Endothelial cell of umbilical vein (primary cell): ENCODE measurements around the gene CACNA1F. TPM values are rescaled to one million over a fixed set of nuclear protein-coding genes. Genes with fewer than 3 reads are reported as not detected.
A peak's percentile ranks its signal among the peaks of the same experiment; 100 is the strongest.

Source experiments
- BruUV-seq: library from RNA; stranded (reverse); fragments of 400-500 nt; replicated peaks from 2 replicates; lab custom pipeline; 2021; lab: Mats Ljungman, UMichigan
- CTCF ChIA-PET: fragments of 300-600, 350-600 bp; sonication (Branson Sonifier 250); formaldehyde crosslinking; loops from one replicate; lab custom pipeline; 2021; ENCODE audit warnings: antibody characterized with exemption, inconsistent platforms; lab: Charles Lee
- POLR2A ChIA-PET: fragments of 300-600, 350-600 bp; sonication (Branson Sonifier 250); formaldehyde crosslinking; loops from one replicate; lab custom pipeline; 2021; ENCODE audit warnings: antibody characterized with exemption, inconsistent platforms; lab: Charles Lee
- DNase-seq: peaks from one replicate; pipeline ENCODE4 v3.0.0-alpha.2; 2011; ENCODE audit warnings: low read depth, low spot score
- FAIRE-seq: peaks from 2 replicates; lab custom pipeline; 2011; peaks lifted over from hg19 to GRCh38; lab: Jason Lieb, UNC
- H2AFZ ChIP-seq: 2 replicates; pipeline ENCODE4 v1.6.0; 2012; ENCODE audit warnings: low read depth, low read length, control low read depth, inconsistent platforms
- H3K27ac ChIP-seq: 2 replicates; pipeline ENCODE4 v1.5.1; 2011; ENCODE audit warnings: low read depth, mild to moderate bottlenecking, control low read depth, low read length, moderate library complexity; ENCODE audit not compliant: insufficient read depth
- H3K27me3 ChIP-seq, 2 experiments: 2 replicates each; pipeline versions ENCODE4 v1.6.0 to v1.6.1; 2011; ENCODE audit warnings: low read length in 2 of 2, mixed read lengths in 1 of 2; ENCODE audit not compliant: control insufficient read depth in 2 of 2, insufficient read depth in 2 of 2
- H3K36me3 ChIP-seq, 2 experiments: 2 replicates in 1 of 2; 3 replicates in 1 of 2; pipeline ENCODE4 v1.5.1; 2011; ENCODE audit warnings: low read length in 2 of 2, mild to moderate bottlenecking in 1 of 2, moderate library complexity in 1 of 2; ENCODE audit not compliant: control insufficient read depth in 2 of 2, insufficient read depth in 2 of 2; ENCODE audit errors: extremely low read depth in 1 of 2
- H3K4me1 ChIP-seq: 3 replicates; pipeline ENCODE4 v1.5.1; 2011; ENCODE audit warnings: mild to moderate bottlenecking, low read length; ENCODE audit not compliant: control insufficient read depth, insufficient read depth; ENCODE audit errors: extremely low read depth
- H3K4me2 ChIP-seq: 2 replicates; pipeline ENCODE4 v1.6.1; 2011; ENCODE audit warnings: low read length, control low read depth, mixed read lengths; ENCODE audit not compliant: insufficient read depth
- H3K4me3 ChIP-seq, 3 experiments: fragments of 200-600 bp in 1 of 3; sonication (generic), shearing (Covaris generic) in 1 of 3; replicated peaks in 1 of 3; 2 replicates each; pipeline ENCODE4 v1.5.1; 2011 to 2016; ENCODE audit warnings: control low read depth in 3 of 3, low read length in 3 of 3, mild to moderate bottlenecking in 2 of 3, inconsistent platforms in 1 of 3, low read depth in 1 of 3, moderate library complexity in 1 of 3; ENCODE audit not compliant: insufficient read depth in 1 of 3
- H3K79me2 ChIP-seq: 2 replicates; pipeline ENCODE4 v1.6.0; 2012; ENCODE audit warnings: low read length, inconsistent platforms; ENCODE audit not compliant: control insufficient read depth, insufficient read depth
- H3K9ac ChIP-seq: replicated peaks from 2 replicates; pipeline ENCODE3; 2011; ENCODE audit warnings: low read length, control low read depth; ENCODE audit not compliant: insufficient read depth; ENCODE audit errors: extremely low read depth
- H3K9me1 ChIP-seq: replicated peaks from 3 replicates; pipeline ENCODE4 v1.6.0; 2011; ENCODE audit warnings: mild to moderate bottlenecking, low read length; ENCODE audit not compliant: control insufficient read depth, insufficient read depth; ENCODE audit errors: extremely low read depth
- H3K9me3 ChIP-seq: replicated peaks from 2 replicates; pipeline ENCODE4 v1.5.1; 2012; ENCODE audit warnings: low read length, inconsistent platforms; ENCODE audit not compliant: control insufficient read depth, insufficient read depth
- H4K20me1 ChIP-seq: replicated peaks from 2 replicates; pipeline ENCODE3; 2011; ENCODE audit warnings: mild to moderate bottlenecking, low read length; ENCODE audit not compliant: control insufficient read depth, insufficient read depth; ENCODE audit errors: extremely low read depth
- EZH2 ChIP-seq: IDR thresholded peaks from 2 replicates; pipeline ENCODE4 v1.6.1; 2012; ENCODE audit warnings: borderline replicate concordance, low read depth, mild to moderate bottlenecking, moderate library complexity, low read length, inconsistent platforms; ENCODE audit not compliant: severe bottlenecking
- FOS ChIP-seq: IDR thresholded peaks from 2 replicates; pipeline ENCODE4 v1.6.1; 2011; ENCODE audit warnings: mild to moderate bottlenecking, low read length, moderate library complexity, borderline replicate concordance; ENCODE audit not compliant: insufficient read depth
- GATA2 ChIP-seq: IDR thresholded peaks from 2 replicates; pipeline ENCODE4 v1.7.0; 2011; ENCODE audit warnings: low read depth, mild to moderate bottlenecking, moderate library complexity, mixed read lengths, low read length; ENCODE audit not compliant: insufficient read length, insufficient read depth
- JUN ChIP-seq: IDR thresholded peaks from 2 replicates; pipeline ENCODE4 v1.6.1; 2011; ENCODE audit warnings: borderline replicate concordance, low read depth; ENCODE audit not compliant: insufficient read length, insufficient read depth
- MYC ChIP-seq: IDR thresholded peaks from one replicate; pipeline ENCODE4 v1.6.1; 2011; ENCODE audit warnings: mild to moderate bottlenecking, low read depth, low read length
- POLR2A ChIP-seq: IDR thresholded peaks from 2 replicates; pipeline ENCODE4 v1.6.1; 2012; ENCODE audit warnings: low read depth, mild to moderate bottlenecking, control low read depth, low read length
- dilution Hi-C: fragments of 300-500 bp; cut with MboI; formaldehyde crosslinking; loops from one replicate; pipeline ENCODE4 v1.15.0; 2019; ENCODE audit warnings: low sequenced_read_pairs; ENCODE audit not compliant: extremely low pct_ligation_motif_present
- intact Hi-C: fragments of 100-400 bp; cut with micrococcal nuclease; formaldehyde crosslinking; loops from one replicate; pipeline ENCODE4 v1.10.0; 2022
- polyA plus RNA-seq, 4 experiments: library from polyadenylated mRNA; depleted of rRNA in 3 of 4; stranded (reverse) in 3 of 4; unstranded in 1 of 4; fragments of >200 nt; gene quantifications; 2 replicates each; pipeline versions ENCODE4 v1.2.1 to v1.2.3, GENCODE V29; 2011 to 2012; ENCODE audit warnings: missing spikeins in 1 of 4
- total RNA-seq: library from RNA; stranded (reverse); gene quantifications from 2 replicates; pipeline ENCODE4 v1.2.3, GENCODE V29; 2021
- TF ChIP-seq, protein P1 (sequence below), 2 donors: IDR thresholded peaks; 1 replicate in 1 of 2; 2 replicates in 1 of 2; pipeline ENCODE4 v1.5.1; 2011; ENCODE audit warnings: low read length in 2 of 2, mild to moderate bottlenecking in 2 of 2, moderate library complexity in 2 of 2, control low read depth in 1 of 2, inconsistent platforms in 1 of 2, low read depth in 1 of 2; ENCODE audit not compliant: insufficient read depth in 1 of 2; ENCODE audit errors: extremely low read depth in 1 of 2

Gene CACNA1F
- total and polyA plus RNA-seq, 2 donors (not counting 3 experiments of a cell fraction or from before 2014, with no cell fraction given) = not detected

DNA sequence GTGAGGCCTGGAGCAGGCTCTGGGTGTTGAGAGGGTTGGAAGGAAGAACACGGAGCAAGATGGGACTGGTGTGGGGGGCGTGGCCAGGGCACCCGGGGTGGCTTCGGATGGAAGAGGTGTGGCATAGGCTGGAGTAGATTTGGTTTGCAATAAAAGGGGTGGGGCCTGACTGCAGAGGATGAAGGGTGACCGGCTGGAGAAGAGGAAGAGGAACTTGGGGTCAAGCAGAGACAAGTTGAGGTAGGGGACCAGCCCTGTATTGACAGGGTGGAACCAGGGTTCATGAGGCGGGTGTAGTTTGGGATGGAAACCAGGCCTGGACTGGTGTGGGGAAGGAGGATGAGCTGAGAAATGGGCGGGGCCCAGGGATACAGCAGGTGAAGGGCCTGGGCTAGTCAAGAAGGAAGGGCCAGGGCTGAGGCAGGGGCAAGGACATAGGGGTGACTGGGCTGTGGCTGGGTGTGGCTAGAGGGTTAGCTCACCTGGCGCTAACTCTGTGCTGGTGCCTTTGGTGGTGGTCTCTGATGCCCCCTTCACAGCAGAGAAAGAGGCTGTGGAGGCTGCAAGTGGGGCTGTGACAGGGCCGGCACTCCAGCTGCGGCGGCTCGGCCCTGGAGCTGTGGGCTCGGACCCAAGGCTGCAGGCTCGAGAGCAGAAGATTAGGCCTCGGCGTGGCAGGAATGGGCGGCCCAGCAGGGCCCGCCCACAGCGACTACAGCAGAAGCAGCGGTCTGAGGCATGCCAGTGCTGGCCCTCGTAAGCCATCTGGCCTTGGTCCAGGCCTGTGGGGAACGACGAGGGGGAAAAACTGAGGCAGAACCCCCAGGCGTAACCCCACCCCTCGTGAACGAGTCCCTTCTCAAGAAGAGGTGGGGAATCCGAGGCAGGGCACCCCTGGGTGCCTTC is 56.5 kb downstream of the CACNA1F start:
- DNase-seq (no peak), FAIRE-seq (no peak)
- TF ChIP-seq JUN (no peak), POLR2A (peak; percentile 20), FOS (no peak), MYC (no peak), EZH2 (no peak), GATA2 (no peak)
- TF ChIP-seq, protein P1, sequence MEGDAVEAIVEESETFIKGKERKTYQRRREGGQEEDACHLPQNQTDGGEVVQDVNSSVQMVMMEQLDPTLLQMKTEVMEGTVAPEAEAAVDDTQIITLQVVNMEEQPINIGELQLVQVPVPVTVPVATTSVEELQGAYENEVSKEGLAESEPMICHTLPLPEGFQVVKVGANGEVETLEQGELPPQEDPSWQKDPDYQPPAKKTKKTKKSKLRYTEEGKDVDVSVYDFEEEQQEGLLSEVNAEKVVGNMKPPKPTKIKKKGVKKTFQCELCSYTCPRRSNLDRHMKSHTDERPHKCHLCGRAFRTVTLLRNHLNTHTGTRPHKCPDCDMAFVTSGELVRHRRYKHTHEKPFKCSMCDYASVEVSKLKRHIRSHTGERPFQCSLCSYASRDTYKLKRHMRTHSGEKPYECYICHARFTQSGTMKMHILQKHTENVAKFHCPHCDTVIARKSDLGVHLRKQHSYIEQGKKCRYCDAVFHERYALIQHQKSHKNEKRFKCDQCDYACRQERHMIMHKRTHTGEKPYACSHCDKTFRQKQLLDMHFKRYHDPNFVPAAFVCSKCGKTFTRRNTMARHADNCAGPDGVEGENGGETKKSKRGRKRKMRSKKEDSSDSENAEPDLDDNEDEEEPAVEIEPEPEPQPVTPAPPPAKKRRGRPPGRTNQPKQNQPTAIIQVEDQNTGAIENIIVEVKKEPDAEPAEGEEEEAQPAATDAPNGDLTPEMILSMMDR (IDR thresholded peaks at IDR 0.05; ENCODE audit: extremely low read depth in 1 of 2, insufficient read depth in 1 of 2, low read depth in 1 of 2, low read length in 2 of 2) = no peak
- Histone ChIP-seq H3K4me3 (no peak overlapping the region), H3K4me1 (peaks cover 9% of the 10 kb centered on the region), H3K9ac (no peak overlapping the region), H3K27ac (no peak overlapping the region), H3K79me2 (peaks cover 25% of the 10 kb centered on the region), H3K9me3 (no peaks in the 10 kb centered on the region), H3K9me1 (no peaks in the 10 kb centered on the region), H2AFZ (no peak overlapping the region), H3K4me2 (no peak overlapping the region), H3K27me3 (no peaks in the 10 kb centered on the region), H4K20me1 (no peaks in the 10 kb centered on the region), H3K36me3 (peaks cover 0 to 4% of the 10 kb centered on the region in 2 experiments)
- ChIA-PET CTCF (interaction anchor here (0.6 kb wide), 1 partner anchor 9 kb away, joined by 3 read pairs; no protein-coding TSS in a partner anchor), POLR2A (no interaction called here)
- dilution Hi-C loops = no loop called here
- intact Hi-C loops = no loop called here
- no TSS peak for BruUV-seq
